Measurements from ENCODE around the gene RNF5. TPM values are rescaled to one million over a fixed set of nuclear protein-coding genes. Genes with fewer than 3 reads are reported as not detected.

The RNF5 gene
- total and polyA plus RNA-seq, 9 of the 15 experiments (the other 6 are each of a cell fraction or from before 2014, with no cell fraction given) = 62.2 to 245 (median 129) TPM

GRCh38 chr6:32131439-32131948, 46.7 kb upstream of the RNF5 start:
- WGBS (ENCODE audit: insufficient coverage, low coverage, missing lambda C conversion rate) = 5% methylated on average over 12 of the region's 14 CpGs
- Histone ChIP-seq H3K36me3 (ENCODE audit: control insufficient read depth, insufficient read depth, low read length) (peaks cover 6% of the 10 kb centered on the region; the same call in 2 of the 3 replicates), H3K27ac (ENCODE audit: extremely low read depth, low read depth, low read length) (peak overlapping the region; percentile 60), H3K9ac (ENCODE audit: insufficient read depth in 1 of 2, low read depth in 2 of 2, low read length in 2 of 2) (peak overlapping the region in 1 of 2 experiments; percentile 36; a peak in 1 of 4 replicates), H3K4me3 (no peak overlapping the region), H2AFZ (ENCODE audit: low read depth, low read length) (peak overlapping the region; percentile 35; the same call in 1 of the 2 replicates), H3K27me3 (ENCODE audit: control insufficient read depth in 2 of 2, insufficient read depth in 2 of 2, low read length in 2 of 2) (no peaks in the 10 kb centered on the region), H3K4me2 (ENCODE audit: insufficient read depth, low read length) (peak overlapping the region; percentile 66), H4K20me1 (replicated peaks; ENCODE audit: control insufficient read depth, insufficient read depth, low read length) (no peaks in the 10 kb centered on the region), H3K4me1 (replicated peaks in 1 of 2; ENCODE audit: control insufficient read depth in 2 of 2, insufficient read depth in 2 of 2, low read length in 2 of 2) (peaks cover 39 to 45% of the 10 kb centered on the region in 2 experiments), H3K9me1 (ENCODE audit: control insufficient read depth, insufficient read depth, low read length) (no peaks in the 10 kb centered on the region), H3K9me3 (replicated peaks; ENCODE audit: control insufficient read depth, insufficient read depth, low read depth, low read length) (no peaks in the 10 kb centered on the region), H3K79me2 (ENCODE audit: control insufficient read depth, insufficient read depth, low read length) (peaks cover 33% of the 10 kb centered on the region)
- ATAC-seq (peak; percentile 19), FAIRE-seq (peak; percentile 86), DNase-seq (ENCODE audit: extremely low read depth in 1 of 4, low spot score in 3 of 4) (peak; percentile 66 to 93 (median 78))
- POLR2A ChIA-PET = interaction anchor here (0.5 to 3.9 kb wide), 18 partner anchors 10 to 428 kb away, joined by 3 to 23 read pairs (median 4); partner anchors contain the start of genes PBX2 and PRRT1
- CTCF ChIA-PET (ENCODE audit: low intra/inter-chr PET ratio) = no interaction called here
- BruUV-seq (replicated peaks) = no TSS peak
- in situ Hi-C loops (cut with MboI) (no loop called here), intact Hi-C loops (cut with micrococcal nuclease) (loop anchor here (2.0 to 5.0 kb wide), 2 partner anchors 45 to 1071 kb away; partner anchors contain the start of genes AGPAT1, HSD17B8, RXRB and SLC39A7)
- TF ChIP-seq DIDO1 (tag; IDR thresholded peaks at IDR 0.05; ENCODE audit: low read depth) (no peak), ZKSCAN3 (CRISPR knock-in tag; IDR thresholded peaks at IDR 0.05) (no peak), MBD2 (IDR thresholded peaks at IDR 0.05; ENCODE audit: borderline replicate concordance, low read depth) (peak; percentile 82), SOX6 (IDR thresholded peaks at IDR 0.05) (peak; percentile 99), NFYB (IDR thresholded peaks at IDR 0.05; ENCODE audit: extremely low read depth, insufficient read length) (no peak), TRIM28 (IDR thresholded peaks at IDR 0.05) (peak; percentile 75), HDAC3 (IDR thresholded peaks at IDR 0.05; ENCODE audit: borderline replicate concordance, partially characterized antibody) (peak; percentile 98), SMARCB1 (IDR thresholded peaks at IDR 0.05; ENCODE audit: insufficient read length, low read depth) (peak; percentile 78), FOXK2 (conservative IDR thresholded peaks at IDR 0.05 in 1 of 2, IDR thresholded peaks at IDR 0.05 in 1 of 2; ENCODE audit: low read depth in 2 of 2) (peak; percentile 58 to 61), MEIS2 (IDR thresholded peaks at IDR 0.05; ENCODE audit: partially characterized antibody) (peak; percentile 85), GATAD2B (IDR thresholded peaks at IDR 0.05; ENCODE audit: borderline replicate concordance) (no peak; the same call in 1 of the 2 replicates), CBX2 (IDR thresholded peaks at IDR 0.05; ENCODE audit: insufficient read depth, low read length, poor library complexity, severe bottlenecking) (no peak), NFE2 (IDR thresholded peaks at IDR 0.05; ENCODE audit: low read depth) (0 out of 2 replicates have a peak, but pooled peaks have one; percentile 36), SRF (CRISPR knock-in tag; IDR thresholded peaks at IDR 0.05) (no peak), MECOM (CRISPR knock-in tag; IDR thresholded peaks at IDR 0.05) (peak; percentile 92), NRF1 (conservative IDR thresholded peaks at IDR 0.05 in 1 of 2, IDR thresholded peaks at IDR 0.05 in 1 of 2) (no peak), ATF7 (IDR thresholded peaks at IDR 0.05) (peak; percentile 46), RBM25 (IDR thresholded peaks at IDR 0.05; ENCODE audit: low read depth, low read length, severe bottlenecking) (no peak)
- TF ChIP-seq, protein P1, sequence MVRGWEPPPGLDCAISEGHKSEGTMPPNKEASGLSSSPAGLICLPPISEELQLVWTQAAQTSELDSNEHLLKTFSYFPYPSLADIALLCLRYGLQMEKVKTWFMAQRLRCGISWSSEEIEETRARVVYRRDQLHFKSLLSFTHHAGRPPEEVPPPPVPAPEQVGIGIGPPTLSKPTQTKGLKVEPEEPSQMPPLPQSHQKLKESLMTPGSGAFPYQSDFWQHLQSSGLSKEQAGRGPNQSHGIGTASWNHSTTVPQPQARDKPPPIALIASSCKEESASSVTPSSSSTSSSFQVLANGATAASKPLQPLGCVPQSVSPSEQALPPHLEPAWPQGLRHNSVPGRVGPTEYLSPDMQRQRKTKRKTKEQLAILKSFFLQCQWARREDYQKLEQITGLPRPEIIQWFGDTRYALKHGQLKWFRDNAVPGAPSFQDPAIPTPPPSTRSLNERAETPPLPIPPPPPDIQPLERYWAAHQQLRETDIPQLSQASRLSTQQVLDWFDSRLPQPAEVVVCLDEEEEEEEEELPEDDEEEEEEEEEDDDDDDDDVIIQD (CRISPR knock-in tag; IDR thresholded peaks at IDR 0.05) = no peak
- TF ChIP-seq, protein P2, sequence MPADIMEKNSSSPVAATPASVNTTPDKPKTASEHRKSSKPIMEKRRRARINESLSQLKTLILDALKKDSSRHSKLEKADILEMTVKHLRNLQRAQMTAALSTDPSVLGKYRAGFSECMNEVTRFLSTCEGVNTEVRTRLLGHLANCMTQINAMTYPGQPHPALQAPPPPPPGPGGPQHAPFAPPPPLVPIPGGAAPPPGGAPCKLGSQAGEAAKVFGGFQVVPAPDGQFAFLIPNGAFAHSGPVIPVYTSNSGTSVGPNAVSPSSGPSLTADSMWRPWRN (IDR thresholded peaks at IDR 0.05; ENCODE audit: low read depth) = peak; percentile 82
- TF ChIP-seq, protein P3, sequence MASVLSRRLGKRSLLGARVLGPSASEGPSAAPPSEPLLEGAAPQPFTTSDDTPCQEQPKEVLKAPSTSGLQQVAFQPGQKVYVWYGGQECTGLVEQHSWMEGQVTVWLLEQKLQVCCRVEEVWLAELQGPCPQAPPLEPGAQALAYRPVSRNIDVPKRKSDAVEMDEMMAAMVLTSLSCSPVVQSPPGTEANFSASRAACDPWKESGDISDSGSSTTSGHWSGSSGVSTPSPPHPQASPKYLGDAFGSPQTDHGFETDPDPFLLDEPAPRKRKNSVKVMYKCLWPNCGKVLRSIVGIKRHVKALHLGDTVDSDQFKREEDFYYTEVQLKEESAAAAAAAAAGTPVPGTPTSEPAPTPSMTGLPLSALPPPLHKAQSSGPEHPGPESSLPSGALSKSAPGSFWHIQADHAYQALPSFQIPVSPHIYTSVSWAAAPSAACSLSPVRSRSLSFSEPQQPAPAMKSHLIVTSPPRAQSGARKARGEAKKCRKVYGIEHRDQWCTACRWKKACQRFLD (CRISPR knock-in tag; IDR thresholded peaks at IDR 0.05) = peak; percentile 96

Data from K562 (cell line).